Measurements from ENCODE around the gene TWNK.

- no peak for TF ChIP-seq CTCF (conservative IDR thresholded peaks at IDR 0.05 in 1 of 2, IDR thresholded peaks at IDR 0.05 in 1 of 2; ENCODE audit: extremely low read depth in 1 of 2, insufficient read depth in 1 of 2, low read depth in 1 of 2, low read length in 2 of 2)
- no peak for TF ChIP-seq EZH2 (IDR thresholded peaks at IDR 0.05; ENCODE audit: borderline replicate concordance, low read length)
Measured at GRCh38 chr10:101020427-101021075, 33.2 kb downstream of the TWNK start.
